EH (cell line): ENCODE results near the gene DDTL.

ENCODE experiments used
- DNase-seq: peaks from one replicate; pipeline ENCODE4 v3.0.0-alpha.2; 2015; ENCODE audit warnings: low read depth

Gene DDTL

DNA sequence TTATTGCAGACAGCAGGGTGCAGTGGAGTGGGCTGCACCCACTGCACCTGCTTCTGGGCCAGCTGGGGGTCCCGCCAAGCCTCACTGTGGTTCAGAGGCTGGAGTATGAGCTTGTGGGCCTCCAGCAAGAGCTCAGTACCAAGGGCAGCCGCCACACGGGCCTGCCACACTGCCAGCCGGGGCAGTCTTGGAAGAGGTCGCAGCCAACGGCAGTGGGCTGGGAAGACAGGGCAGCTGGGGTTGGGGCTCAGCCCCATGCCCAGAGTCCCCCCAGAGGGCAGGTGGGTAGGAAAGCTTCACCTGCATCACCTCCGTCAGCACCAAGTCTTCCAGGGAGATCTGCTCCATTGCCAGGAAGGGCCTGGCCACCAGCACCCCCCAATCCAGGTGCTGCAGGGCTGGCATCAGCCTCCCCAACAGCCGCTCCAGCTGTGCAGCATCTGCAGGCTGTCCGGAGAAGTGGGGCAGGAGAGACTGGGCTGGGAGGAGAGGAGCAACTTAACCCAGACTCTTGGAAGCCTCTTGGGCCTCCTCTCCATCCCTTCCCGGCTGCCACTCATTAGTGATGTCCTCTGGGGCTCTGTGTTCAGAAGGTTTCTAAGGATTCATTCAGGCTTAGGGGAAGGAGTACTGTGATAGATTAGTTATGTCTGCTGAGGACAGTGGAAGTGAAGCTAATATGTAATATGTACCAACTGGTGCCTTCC, 39.7 kb downstream of the DDTL start:
- DNase-seq: no peak

DNA sequence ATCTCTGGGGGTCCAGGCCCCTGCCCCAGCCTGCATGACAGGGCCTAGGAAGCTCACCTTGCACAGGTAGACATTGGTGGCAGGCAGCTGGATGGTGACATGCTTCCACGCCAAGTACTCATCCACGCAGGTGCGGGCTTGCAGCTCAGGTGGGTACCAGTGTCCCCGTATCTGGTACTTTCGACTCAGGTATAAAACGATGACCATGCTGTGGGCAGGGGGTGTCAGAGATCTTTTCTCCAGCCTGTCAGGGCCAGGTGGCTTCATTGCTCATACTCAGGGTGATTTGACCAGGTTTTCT, 40.2 kb downstream of the DDTL start:
- no peak for DNase-seq

DNA sequence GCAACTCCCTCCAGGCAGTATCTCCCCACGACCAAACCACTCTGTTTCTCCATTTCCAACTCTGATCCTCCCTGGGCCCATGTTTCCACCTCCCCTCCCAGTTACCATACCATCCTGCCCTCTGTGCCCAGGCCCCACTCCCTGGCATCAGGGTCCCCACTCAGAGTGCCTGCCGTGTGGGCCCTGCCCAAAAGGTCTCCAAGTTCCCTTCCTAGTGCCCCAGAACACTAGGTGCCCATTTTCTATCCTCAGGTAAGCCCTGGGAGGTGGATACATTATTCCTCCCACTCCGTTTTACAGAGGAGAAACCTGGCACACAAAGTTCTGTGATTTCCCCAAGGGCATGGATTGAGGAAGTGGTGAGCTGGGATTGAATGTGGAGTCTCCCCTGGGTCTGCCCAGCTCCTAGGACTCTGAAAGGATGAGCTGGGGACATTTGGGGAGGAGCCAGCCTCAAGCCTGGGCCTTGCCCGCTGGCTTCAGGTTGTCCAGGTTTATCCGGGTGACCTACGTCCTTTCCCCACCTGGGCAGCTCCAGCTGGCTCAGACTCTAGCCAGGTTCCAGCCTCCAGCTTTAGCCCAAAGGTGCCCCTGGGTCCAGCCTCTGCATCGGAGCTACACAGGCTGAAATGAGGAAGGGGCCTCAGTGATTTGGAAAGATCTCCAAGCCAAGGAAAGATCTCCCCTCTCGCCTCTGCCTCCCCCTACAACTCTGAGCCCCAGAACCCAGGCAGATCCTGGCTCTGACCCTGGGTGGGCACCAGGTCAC, 40.7 kb downstream of the DDTL start:
- no peak for DNase-seq

- DNase-seq: no peak
These were observed 41.3 kb downstream of the DDTL start for GRCh38 chr22:24008022-24008283.

GRCh38 chr22:24008381-24009226, 41.9 kb downstream of the DDTL start:
- no peak for DNase-seq

DNA sequence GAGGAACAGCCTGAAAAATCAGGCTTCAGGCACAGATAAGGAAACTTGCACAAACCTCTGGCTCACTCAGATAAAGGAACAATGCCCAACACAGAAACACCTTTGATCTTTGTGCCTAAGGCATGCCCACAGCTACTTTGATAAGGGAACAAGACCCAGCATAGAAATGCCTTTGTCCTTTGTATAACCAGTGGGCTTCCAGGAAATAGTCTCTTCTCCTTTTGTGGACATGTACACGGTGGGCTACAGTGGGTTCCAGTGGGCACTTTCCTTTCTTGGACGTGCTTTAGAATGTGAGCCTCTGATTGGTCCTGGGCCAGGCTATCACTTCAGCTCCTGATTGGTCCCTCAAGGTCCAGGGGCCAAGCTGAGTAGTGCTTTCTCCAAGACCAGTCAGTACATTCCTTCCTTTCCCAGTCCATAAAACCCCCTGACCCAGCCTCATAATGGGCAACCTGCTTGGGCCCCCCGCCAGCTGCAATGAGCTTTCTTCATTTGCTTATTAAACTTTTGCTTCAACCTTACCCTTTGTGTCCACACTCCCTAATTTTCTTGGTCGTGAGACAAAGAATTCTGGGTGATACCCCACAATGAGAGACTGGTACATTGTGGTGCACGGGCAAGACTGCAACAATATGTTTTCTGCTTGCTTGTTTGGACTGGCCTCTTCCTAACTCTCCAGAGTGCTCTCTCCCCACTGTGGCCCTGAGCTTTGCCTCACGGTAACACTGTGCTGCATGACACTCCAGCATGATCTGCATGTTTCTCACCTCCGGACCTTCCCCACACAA, 42.7 kb downstream of the DDTL start:
- no peak for DNase-seq

GRCh38 chr22:24010018-24010391, 43.3 kb downstream of the DDTL start:
- no peak for DNase-seq

GRCh38 chr22:24011735-24012068, 45.0 kb downstream of the DDTL start:
- no peak for DNase-seq

DNA sequence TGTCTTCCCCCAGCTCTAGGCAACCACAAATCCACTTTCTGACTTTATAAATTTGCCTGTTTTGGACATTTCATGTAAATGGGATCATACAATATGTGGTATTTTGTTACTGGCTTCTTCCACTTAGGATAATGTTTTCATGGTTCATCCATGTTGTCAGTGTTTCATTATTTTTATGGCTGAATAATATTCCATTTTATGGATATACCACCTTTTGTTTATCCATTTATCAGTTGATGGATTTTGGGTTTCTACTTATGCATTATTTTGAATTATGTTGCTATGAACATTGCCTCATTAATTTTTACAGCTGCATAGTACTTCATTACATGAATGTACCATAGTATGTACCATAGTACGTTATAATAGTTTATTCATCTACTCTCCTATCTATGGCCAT, 49.5 kb downstream of the DDTL start:
- no peak for DNase-seq

GRCh38 chr22:24021304-24021703, 54.6 kb downstream of the DDTL start:
- DNase-seq: no peak
